Body of pancreas (tissue), 4 donors: ENCODE results near the gene P3H2.

Experiments used
- POLR2A ChIP-seq, 3 donors: fragments of 450-650 bp; IDR thresholded peaks; one replicate each; pipeline ENCODE4 v1.6.1; 2016; ENCODE audit warnings: antibody characterized with exemption in 3 of 3, mild to moderate bottlenecking in 2 of 3
- TF ChIP-seq, protein P1 (sequence below), 7 experiments: fragments of 450-650 bp in 4 of 7; fragments of 200-600 bp in 3 of 7; sonication (generic) in 3 of 7; IDR thresholded peaks; one replicate each; pipeline ENCODE4 v1.5.1; 2016 to 2019; ENCODE audit warnings: antibody characterized with exemption in 7 of 7

DNA sequence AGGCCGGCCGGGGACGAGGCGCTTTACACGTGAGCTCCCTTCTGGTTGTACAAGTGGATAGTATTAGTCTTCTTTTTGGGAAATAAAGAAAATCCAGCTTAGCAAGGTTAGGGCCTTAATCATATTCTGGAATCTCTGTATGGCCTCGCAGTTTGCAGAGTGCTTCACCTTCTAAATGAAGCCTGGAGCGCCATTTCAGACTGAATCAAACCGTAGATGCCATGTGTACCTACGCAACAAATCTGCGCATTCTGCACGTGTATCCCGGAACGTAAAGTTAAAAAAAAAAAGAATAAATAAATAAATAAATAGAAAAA is 322 bp upstream of the P3H2 start:
- TF ChIP-seq, protein P1, sequence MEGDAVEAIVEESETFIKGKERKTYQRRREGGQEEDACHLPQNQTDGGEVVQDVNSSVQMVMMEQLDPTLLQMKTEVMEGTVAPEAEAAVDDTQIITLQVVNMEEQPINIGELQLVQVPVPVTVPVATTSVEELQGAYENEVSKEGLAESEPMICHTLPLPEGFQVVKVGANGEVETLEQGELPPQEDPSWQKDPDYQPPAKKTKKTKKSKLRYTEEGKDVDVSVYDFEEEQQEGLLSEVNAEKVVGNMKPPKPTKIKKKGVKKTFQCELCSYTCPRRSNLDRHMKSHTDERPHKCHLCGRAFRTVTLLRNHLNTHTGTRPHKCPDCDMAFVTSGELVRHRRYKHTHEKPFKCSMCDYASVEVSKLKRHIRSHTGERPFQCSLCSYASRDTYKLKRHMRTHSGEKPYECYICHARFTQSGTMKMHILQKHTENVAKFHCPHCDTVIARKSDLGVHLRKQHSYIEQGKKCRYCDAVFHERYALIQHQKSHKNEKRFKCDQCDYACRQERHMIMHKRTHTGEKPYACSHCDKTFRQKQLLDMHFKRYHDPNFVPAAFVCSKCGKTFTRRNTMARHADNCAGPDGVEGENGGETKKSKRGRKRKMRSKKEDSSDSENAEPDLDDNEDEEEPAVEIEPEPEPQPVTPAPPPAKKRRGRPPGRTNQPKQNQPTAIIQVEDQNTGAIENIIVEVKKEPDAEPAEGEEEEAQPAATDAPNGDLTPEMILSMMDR (IDR thresholded peaks at IDR 0.05): peak in 1 of 7 experiments; percentile 3
- no peak for TF ChIP-seq POLR2A (IDR thresholded peaks at IDR 0.05)
